GM21619 (cell line): ENCODE data around the gene EIF1.
"Not testable (repeated sequence)": the region's sequence is repeated elsewhere in the genome, so short reads cannot be mapped to it uniquely, and the experiment has no call there.

ENCODE experiments used
- ATAC-seq: cut with Tn5 transposase; IDR thresholded peaks from one replicate; pipeline ENCODE4 v1.9.1; 2021; ENCODE audit not compliant: unreplicated experiment

EIF1 gene

GRCh38 chr17:41678411-41678906 lies 10.2 kb upstream of the EIF1 start:
- peak; percentile 4 for ATAC-seq

- peak; percentile 74 for ATAC-seq
Observed at GRCh38 chr17:41678907-41679739, 9.6 kb upstream of the EIF1 start.

- ATAC-seq = no peak
Observed at GRCh38 chr17:41679740-41680425, 8.8 kb upstream of the EIF1 start.

GRCh38 chr17:41680426-41681040 lies 8.2 kb upstream of the EIF1 start:
- ATAC-seq = no peak

GRCh38 chr17:41681776-41682175 lies 6.9 kb upstream of the EIF1 start:
- no peak for ATAC-seq

- no peak for ATAC-seq
Observed at GRCh38 chr17:41682631-41683030, 6.1 kb upstream of the EIF1 start.

- ATAC-seq = no peak
Observed at GRCh38 chr17:41683441-41684007, 5.2 kb upstream of the EIF1 start.

GRCh38 chr17:41684035-41684434 lies 4.7 kb upstream of the EIF1 start:
- no peak for ATAC-seq

- not testable (repeated sequence) for ATAC-seq
Observed at GRCh38 chr17:41685753-41686152, 2.9 kb upstream of the EIF1 start.

- ATAC-seq = no peak
Observed at GRCh38 chr17:41686281-41686680, 2.4 kb upstream of the EIF1 start.

GRCh38 chr17:41687828-41688640 lies 651 bp upstream of the EIF1 start:
- ATAC-seq = peak; percentile 11

- no peak for ATAC-seq
Observed at GRCh38 chr17:41689497-41690299, 1.0 kb downstream of the EIF1 start.

GRCh38 chr17:41690497-41690896 lies 1.8 kb downstream of the EIF1 start:
- no peak for ATAC-seq

GRCh38 chr17:41691031-41691777 lies 2.5 kb downstream of the EIF1 start:
- ATAC-seq = no peak

GRCh38 chr17:41692722-41693521 lies 4.2 kb downstream of the EIF1 start:
- ATAC-seq = no peak

- ATAC-seq = no peak
Observed at GRCh38 chr17:41695134-41695661, 6.5 kb downstream of the EIF1 start.

- ATAC-seq = no peak
Observed at GRCh38 chr17:41695954-41696757, 7.5 kb downstream of the EIF1 start.
